Spleen (tissue), 11 donors: ENCODE measurements around the gene MYOD1. TPM values are rescaled to one million over a fixed set of nuclear protein-coding genes. Genes with fewer than 3 reads are reported as not detected.

Source experiments
- DNase-seq: peaks from one replicate; pipeline ENCODE4 v3.0.0-alpha.2; 2020
- H3K27ac ChIP-seq, 8 donors: fragments of 200-600 bp; sonication (generic) in 7 of 8; 1 replicate in 4 of 8; 2 replicates in 4 of 8; pipeline versions ENCODE4 v1.5.0 to v1.8.0; 2016 to 2021; ENCODE audit warnings: inconsistent platforms in 4 of 8, mild to moderate bottlenecking in 4 of 8, moderate library complexity in 1 of 8
- H3K27me3 ChIP-seq, 7 donors: fragments of 200-600 bp; sonication (generic) in 6 of 7; replicated peaks in 1 of 7; 1 replicate in 4 of 7; 2 replicates in 3 of 7; pipeline versions ENCODE4 v1.5.0 to v1.8.0; 2016 to 2021; ENCODE audit warnings: inconsistent platforms in 3 of 7, mild to moderate bottlenecking in 1 of 7
- H3K36me3 ChIP-seq, 6 donors: fragments of 200-600 bp; sonication (generic) in 5 of 6; 1 replicate in 4 of 6; 2 replicates in 2 of 6; pipeline versions ENCODE4 v1.5.0 to v1.8.0; 2016 to 2021; ENCODE audit warnings: inconsistent platforms in 2 of 6
- H3K4me1 ChIP-seq, 6 donors: fragments of 200-600 bp; sonication (generic) in 5 of 6; 1 replicate in 3 of 6; 2 replicates in 3 of 6; pipeline versions ENCODE4 v1.5.0 to v1.8.0; 2016 to 2021; ENCODE audit warnings: inconsistent platforms in 3 of 6
- H3K4me3 ChIP-seq, 8 donors: fragments of 200-600 bp; sonication (generic) in 7 of 8; 1 replicate in 4 of 8; 2 replicates in 4 of 8; pipeline versions ENCODE4 v1.5.0 to v1.8.0; 2016 to 2021; ENCODE audit warnings: inconsistent platforms in 4 of 8, mild to moderate bottlenecking in 4 of 8, moderate library complexity in 2 of 8
- H3K9me3 ChIP-seq, 8 donors: fragments of 200-600 bp; sonication (generic) in 7 of 8; 1 replicate in 4 of 8; 2 replicates in 4 of 8; pipeline versions ENCODE4 v1.5.0 to v1.8.0; 2016 to 2021; ENCODE audit warnings: inconsistent platforms in 4 of 8
- POLR2A ChIP-seq, 3 donors: fragments of 450-650 bp; IDR thresholded peaks; one replicate each; pipeline ENCODE4 v1.5.1; 2017; ENCODE audit warnings: antibody characterized with exemption in 3 of 3, mild to moderate bottlenecking in 1 of 3
- POLR2AphosphoS5 ChIP-seq, 3 donors: sonication (generic); formaldehyde crosslinking; IDR thresholded peaks; one replicate each; pipeline ENCODE4 v1.5.1; 2017; ENCODE audit warnings: antibody characterized with exemption in 3 of 3
- WGBS, 5 donors: extraction: QIAGEN DNeasy Blood & Tissue Kit in 3 of 5; methylation state at CpG; one replicate each; pipeline versions ENCODE4 v1.1.5 to v1.1.7; 2013 to 2018; 5-methylcytosine and 5-hydroxymethylcytosine counted together
- intact Hi-C: fragments of 100-400 bp; cut with DNase I; formaldehyde crosslinking; loops from one replicate; pipeline ENCODE4 v1.15.0; 2023; ENCODE audit warnings: low total_unique reads
- polyA plus RNA-seq, 3 donors: library from polyadenylated mRNA; stranded (reverse); fragments of 200-250 nt; gene quantifications; one replicate each; pipeline ENCODE4 v1.2.1, GENCODE V29; 2013
- total RNA-seq, 7 donors: library from RNA; depleted of rRNA in 3 of 7; stranded (reverse); fragments of >200 nt in 3 of 7; fragmentation: NEBNext Ultra II Directional in 4 of 7; extraction: Animal tissue kit (Norgen Biotek cat#: 25700) in 4 of 7; gene quantifications; one replicate each; pipeline versions ENCODE4 v1.1.0 to v1.2.1, GENCODE V29; 2016 to 2021
- TF ChIP-seq, protein P1 (sequence below), 11 experiments: fragments of 200-600 bp in 7 of 11; fragments of 450-650 bp in 4 of 11; sonication (generic) in 4 of 11; IDR thresholded peaks in 8 of 11; conservative IDR thresholded peaks in 3 of 11; 1 replicate in 7 of 11; 2 replicates in 4 of 11; pipeline versions ENCODE4 v1.4.0 to v1.8.0; 2016 to 2021; ENCODE audit warnings: antibody characterized with exemption in 11 of 11, inconsistent platforms in 4 of 11, mild to moderate bottlenecking in 1 of 11
- donor health status: healthy with polysubstance abuse.
- donor health status: DM: no; HTN: no; CAD: no; lungs with moderate emphysema.
- donor health status: DM: no; HTN: no; CAD: no.
- donor health status: Bipolar disorder and iron deficiency.
- donor health status: healthy.
- donor health status: DM: no; HTN: no; CAD: no.
- donor health status: DM: yes; HTN: yes; CAD: no.

Gene MYOD1
- total and polyA plus RNA-seq, 10 donors: 0.04 TPM; not detected in 9

- Histone ChIP-seq H3K4me1 (no peaks in the 10 kb centered on the region), H3K36me3 (no peaks in the 10 kb centered on the region), H3K4me3 (no peak overlapping the region), H3K27ac (no peak overlapping the region), H3K9me3 (no peaks in the 10 kb centered on the region), H3K27me3 (peaks cover 0 to 39% (median 0%) of the 10 kb centered on the region in 7 donors)
- peak; percentile 40 for DNase-seq
- 72 to 90% (median 85%) methylated on average over 6 to 7 of the region's 7 CpGs for WGBS, 5 donors
- intact Hi-C loops: no loop called here
- TF ChIP-seq POLR2A (IDR thresholded peaks at IDR 0.05): no peak
- TF ChIP-seq POLR2AphosphoS5 (IDR thresholded peaks at IDR 0.05): no peak
- TF ChIP-seq, protein P1, sequence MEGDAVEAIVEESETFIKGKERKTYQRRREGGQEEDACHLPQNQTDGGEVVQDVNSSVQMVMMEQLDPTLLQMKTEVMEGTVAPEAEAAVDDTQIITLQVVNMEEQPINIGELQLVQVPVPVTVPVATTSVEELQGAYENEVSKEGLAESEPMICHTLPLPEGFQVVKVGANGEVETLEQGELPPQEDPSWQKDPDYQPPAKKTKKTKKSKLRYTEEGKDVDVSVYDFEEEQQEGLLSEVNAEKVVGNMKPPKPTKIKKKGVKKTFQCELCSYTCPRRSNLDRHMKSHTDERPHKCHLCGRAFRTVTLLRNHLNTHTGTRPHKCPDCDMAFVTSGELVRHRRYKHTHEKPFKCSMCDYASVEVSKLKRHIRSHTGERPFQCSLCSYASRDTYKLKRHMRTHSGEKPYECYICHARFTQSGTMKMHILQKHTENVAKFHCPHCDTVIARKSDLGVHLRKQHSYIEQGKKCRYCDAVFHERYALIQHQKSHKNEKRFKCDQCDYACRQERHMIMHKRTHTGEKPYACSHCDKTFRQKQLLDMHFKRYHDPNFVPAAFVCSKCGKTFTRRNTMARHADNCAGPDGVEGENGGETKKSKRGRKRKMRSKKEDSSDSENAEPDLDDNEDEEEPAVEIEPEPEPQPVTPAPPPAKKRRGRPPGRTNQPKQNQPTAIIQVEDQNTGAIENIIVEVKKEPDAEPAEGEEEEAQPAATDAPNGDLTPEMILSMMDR (IDR thresholded peaks at IDR 0.05 in 8 of 11, conservative IDR thresholded peaks at IDR 0.05 in 3 of 11): no peak
These were observed 32.8 kb downstream of the MYOD1 start for GRCh38 chr11:17752144-17752543.

GRCh38 chr11:17753153-17753552 is 33.8 kb downstream of the MYOD1 start:
- H3K4me1 ChIP-seq: no peaks in the 10 kb centered on the region
- intact Hi-C loops: no loop called here
- no peaks in the 10 kb centered on the region for H3K36me3 ChIP-seq
- peak; percentile 56 for DNase-seq
- 68 to 81% (median 75%) methylated on average over 4 to 5 of the region's 5 CpGs for WGBS, 5 donors
- peaks cover 0 to 29% (median 0%) of the 10 kb centered on the region in 7 donors for H3K27me3 ChIP-seq
- no peak overlapping the region for H3K27ac ChIP-seq
- no peak overlapping the region for H3K4me3 ChIP-seq
- TF ChIP-seq, protein P1 (IDR thresholded peaks at IDR 0.05 in 8 of 11, conservative IDR thresholded peaks at IDR 0.05 in 3 of 11): no peak
- no peak for TF ChIP-seq POLR2A (IDR thresholded peaks at IDR 0.05)
- no peak for TF ChIP-seq POLR2AphosphoS5 (IDR thresholded peaks at IDR 0.05)
- H3K9me3 ChIP-seq: peaks cover 0 to under 1% (median 0%) of the 10 kb centered on the region in 8 donors

- no peak overlapping the region for H3K4me3 ChIP-seq
- peak; percentile 50 for DNase-seq
- intact Hi-C loops: no loop called here
These were observed 34.3 kb downstream of the MYOD1 start for GRCh38 chr11:17753641-17754040.

GRCh38 chr11:17755891-17756290 is 36.5 kb downstream of the MYOD1 start:
- H3K4me1 ChIP-seq: no peaks in the 10 kb centered on the region
- H3K4me3 ChIP-seq: no peak overlapping the region
- TF ChIP-seq POLR2AphosphoS5 (IDR thresholded peaks at IDR 0.05) (no peak), POLR2A (IDR thresholded peaks at IDR 0.05) (no peak)
- TF ChIP-seq, protein P1 (IDR thresholded peaks at IDR 0.05 in 8 of 11, conservative IDR thresholded peaks at IDR 0.05 in 3 of 11): no peak
- DNase-seq: no peak
- WGBS, 5 donors: 63 to 93% (median 84%) methylated on average over 3 of the region's 3 CpGs
- peaks cover 0 to 9% (median 0%) of the 10 kb centered on the region in 8 donors for H3K9me3 ChIP-seq
- H3K27me3 ChIP-seq: peaks cover 0 to 23% (median 0%) of the 10 kb centered on the region in 7 donors
- no peaks in the 10 kb centered on the region for H3K36me3 ChIP-seq
- no peak overlapping the region for H3K27ac ChIP-seq
- intact Hi-C loops: no loop called here

More at GRCh38 chr11:17753641-17754040, 34.3 kb downstream of the MYOD1 start:
- Histone ChIP-seq H3K36me3 (no peaks in the 10 kb centered on the region), H3K27ac (no peak overlapping the region), H3K4me1 (no peaks in the 10 kb centered on the region), H3K9me3 (peaks cover 0 to 5% (median 0%) of the 10 kb centered on the region in 8 donors), H3K27me3 (peaks cover 0 to 27% (median 0%) of the 10 kb centered on the region in 7 donors)
- no peak for TF ChIP-seq POLR2A (IDR thresholded peaks at IDR 0.05)
- TF ChIP-seq, protein P1 (IDR thresholded peaks at IDR 0.05 in 8 of 11, conservative IDR thresholded peaks at IDR 0.05 in 3 of 11): no peak
- no peak for TF ChIP-seq POLR2AphosphoS5 (IDR thresholded peaks at IDR 0.05)
- WGBS, 5 donors: 74 to 92% (median 78%) methylated on average over 10 of the region's 10 CpGs
